Heart right ventricle (tissue), 16 donors: ENCODE measurements around the gene FIG4. TPM values are rescaled to one million over a fixed set of nuclear protein-coding genes. Genes with fewer than 3 reads are reported as not detected.
"Not testable (repeated sequence)": the region's sequence is repeated elsewhere in the genome, so short reads cannot be mapped to it uniquely, and the experiment has no call there.

ENCODE experiments used
- ATAC-seq, 8 donors: fragments of 200-7000 bp; cut with Tn5 transposase; one replicate each; pipeline ENCODE4 v1.9.1; 2020; ENCODE audit warnings: mild to moderate bottlenecking in 8 of 8, moderate library complexity in 8 of 8, moderate number of reproducible peaks in 1 of 8
- DNase-seq, 2 donors: peaks; one replicate each; pipeline ENCODE4 v3.0.0-alpha.2; 2020
- H3K27ac ChIP-seq, 10 donors: fragments of 200-600 bp; sonication (generic) in 2 of 10; one replicate each; pipeline versions ENCODE4 v1.5.0 to v1.8.0; 2020 to 2022; ENCODE audit warnings: mild to moderate bottlenecking in 3 of 10
- H3K27me3 ChIP-seq, 7 donors: fragments of 200-600 bp; one replicate each; pipeline ENCODE4 v1.8.0; 2021 to 2022; ENCODE audit warnings: mild to moderate bottlenecking in 2 of 7
- H3K36me3 ChIP-seq, 9 donors: fragments of 200-600 bp; sonication (generic) in 1 of 9; one replicate each; pipeline versions ENCODE4 v1.5.0 to v1.8.0; 2020 to 2022; ENCODE audit warnings: mild to moderate bottlenecking in 2 of 9
- H3K4me1 ChIP-seq, 9 donors: fragments of 200-600 bp; sonication (generic) in 1 of 9; one replicate each; pipeline versions ENCODE4 v1.5.0 to v1.8.0; 2020 to 2022; ENCODE audit warnings: mild to moderate bottlenecking in 4 of 9
- H3K4me3 ChIP-seq, 10 donors: fragments of 200-600 bp; sonication (generic) in 2 of 10; one replicate each; pipeline versions ENCODE4 v1.5.0 to v1.8.0; 2020 to 2022; ENCODE audit warnings: mild to moderate bottlenecking in 7 of 10, moderate library complexity in 2 of 10
- H3K9me3 ChIP-seq, 11 donors: fragments of 200-600 bp in 10 of 11; sonication (generic) in 2 of 11; one replicate each; pipeline versions ENCODE4 v1.5.0 to v1.8.0; 2013 to 2022; ENCODE audit warnings: mild to moderate bottlenecking in 2 of 11, control low read depth in 1 of 11, moderate library complexity in 1 of 11
- WGBS, 2 donors: extraction: QIAGEN DNeasy Blood & Tissue Kit; methylation state at CpG; one replicate each; pipeline ENCODE4 v1.1.7; 2013; ENCODE audit warnings: inconsistent platforms in 1 of 2; 5-methylcytosine and 5-hydroxymethylcytosine counted together
- intact Hi-C, 10 donors: fragments of 100-400 bp; cut with DNase I; formaldehyde crosslinking; loops; one replicate each; pipeline versions ENCODE4 v1.11.1 to v1.14.2; 2022
- polyA plus RNA-seq, 2 donors: library from polyadenylated mRNA; stranded (reverse); fragments of 200-250 nt; gene quantifications; one replicate each; pipeline ENCODE4 v1.2.3, GENCODE V29; 2013
- total RNA-seq, 10 donors: library from RNA; stranded (reverse); fragmentation: NEBNext Ultra II Directional in 3 of 10; extraction: Animal tissue kit (Norgen Biotek cat#: 25700) in 3 of 10; gene quantifications; one replicate each; pipeline versions ENCODE4 v1.2.1 to v1.2.4, GENCODE V29; 2021 to 2023
- TF ChIP-seq, protein P1 (sequence below), 9 donors: fragments of 200-600 bp; sonication (generic) in 2 of 9; IDR thresholded peaks; one replicate each; pipeline versions ENCODE4 v1.5.0 to v1.8.0; 2021 to 2022; ENCODE audit warnings: antibody characterized with exemption in 9 of 9, mild to moderate bottlenecking in 5 of 9, moderate library complexity in 1 of 9
- donor health status: Arrhythmogenic right ventricular cardiomyopathy.
- donor health status: ischemic (EF 13 %, LVEDD 7.1; RV severe dilation, severe dysfunction).
- donor health status: healthy with polysubstance abuse.
- donor health status: DM: no; HTN: yes; CAD: no.
- donor health status: DM: no; HTN: no; CAD: no.
- donor health status: ischemic (EF 25% LVEDD 6.9; RV normal size, moderate dysfunction).
- donor health status: ischemic (EF 25% LVEDD 5.7; RV mildly dilated, moderate dysfunction).
- donor health status: healthy.
- donor health status: DM: yes; HTN: yes; CAD: no.
- donor health status: Ischemic cardiomyopathy.
- donor health status: ischemic (EF 35%, LVEDD 5.7; RV mildly dilated, moderate dysfunction).
- donor health status: nonischemic (EF 11% LVEDD 7.7; RV severe dilation, severe dysfunction).
- donor health status: DM: yes; HTN: yes; CAD: no.
- donor health status: PGD.
- donor health status: ischemic (EF 29% LVEDD 5.4; RV normal size, mild dysfunction).
- donor health status: nonischemic (EF 23%, LVEDD 6.1; RV moderate dilation, normal function).

Gene FIG4
- total and polyA plus RNA-seq, 12 donors, result 5.1 to 13.1 (median 9.2) TPM

DNA sequence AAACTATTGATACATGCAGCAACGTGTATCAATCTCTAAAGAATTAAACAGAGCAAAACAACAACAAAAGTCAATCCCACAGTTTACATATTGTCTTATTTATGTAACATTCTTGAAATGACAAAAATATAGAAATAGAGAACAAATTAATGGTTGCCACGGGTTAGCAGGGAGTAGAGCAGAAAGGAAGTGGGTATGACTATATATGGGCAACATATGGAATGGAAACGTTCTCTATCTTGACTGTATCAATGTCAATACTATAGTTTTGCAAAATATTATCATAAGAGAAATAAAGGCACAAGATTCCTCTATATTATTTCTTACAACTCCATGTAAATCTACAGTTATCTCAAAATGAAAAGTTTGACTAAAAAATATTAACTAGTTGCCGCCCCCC lies 12.9 kb upstream of the FIG4 start:
- intact Hi-C loops, result no loop called here
- WGBS, 2 donors, result 71 to 75% methylated on average over 4 of the region's 4 CpGs

DNA sequence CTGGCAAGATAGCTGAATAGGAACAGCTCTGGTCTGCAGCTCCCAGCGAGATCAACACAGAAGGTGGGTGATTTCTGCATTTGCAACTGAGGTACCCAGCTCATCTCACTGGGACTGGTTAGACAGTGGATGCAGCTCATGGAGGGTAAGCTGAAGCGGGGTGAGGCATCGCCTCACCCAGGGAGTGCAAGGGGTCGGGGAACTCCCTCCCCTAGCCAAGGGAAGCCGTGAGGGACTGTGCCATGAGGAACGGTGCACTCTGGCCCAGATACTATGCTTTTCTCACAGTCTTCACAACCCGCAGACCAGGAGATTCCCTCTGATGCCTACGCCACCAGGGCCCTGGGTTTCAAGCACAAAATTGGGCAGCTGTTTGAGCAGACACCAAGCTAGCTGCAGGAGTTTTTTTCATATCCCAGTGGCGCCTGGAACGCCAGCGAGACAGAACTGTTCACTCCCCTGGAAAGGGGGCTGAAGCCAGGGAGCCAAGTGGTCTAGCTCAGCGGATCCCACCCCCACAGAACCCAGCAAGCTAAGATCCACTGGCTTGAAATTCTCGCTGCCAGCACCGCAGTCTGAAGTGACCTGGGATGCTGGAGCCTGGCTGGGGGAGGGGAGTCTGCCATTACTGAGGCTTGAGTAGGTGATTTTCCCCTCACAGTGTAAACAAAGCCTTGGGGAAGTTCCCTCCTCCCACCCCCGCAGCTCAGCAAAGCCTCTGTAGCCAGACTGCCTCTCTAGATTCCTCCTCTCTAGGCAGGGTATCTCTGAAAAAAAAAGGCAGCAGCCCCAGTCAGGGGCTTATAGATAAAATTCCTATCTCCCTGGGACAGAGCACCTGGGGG lies 12.2 kb upstream of the FIG4 start:
- H3K27ac ChIP-seq, H3K9me3 ChIP-seq, H3K4me1 ChIP-seq, intact Hi-C loops, DNase-seq, H3K36me3 ChIP-seq, H3K27me3 ChIP-seq: not testable (repeated sequence)
- peak overlapping the region in 1 of 10 donors; percentile 8 for H3K4me3 ChIP-seq
- ATAC-seq, result peak in 2 of 8 donors; percentile 42 to 59
- 56 to 59% methylated on average over 14 to 15 of the region's 15 CpGs for WGBS, 2 donors

More for the DNA sequence above, 12.9 kb upstream of the FIG4 start:
- Histone ChIP-seq H3K9me3 (peaks cover 0 to 3% (median 0%) of the 10 kb centered on the region in 11 donors), H3K36me3 (peaks cover 0 to 6% (median 0%) of the 10 kb centered on the region in 9 donors), H3K27me3 (no peaks in the 10 kb centered on the region), H3K27ac (no peak overlapping the region), H3K4me1 (peaks cover 0 to 4% (median 0%) of the 10 kb centered on the region in 9 donors), H3K4me3 (no peak overlapping the region)
- TF ChIP-seq, protein P1, sequence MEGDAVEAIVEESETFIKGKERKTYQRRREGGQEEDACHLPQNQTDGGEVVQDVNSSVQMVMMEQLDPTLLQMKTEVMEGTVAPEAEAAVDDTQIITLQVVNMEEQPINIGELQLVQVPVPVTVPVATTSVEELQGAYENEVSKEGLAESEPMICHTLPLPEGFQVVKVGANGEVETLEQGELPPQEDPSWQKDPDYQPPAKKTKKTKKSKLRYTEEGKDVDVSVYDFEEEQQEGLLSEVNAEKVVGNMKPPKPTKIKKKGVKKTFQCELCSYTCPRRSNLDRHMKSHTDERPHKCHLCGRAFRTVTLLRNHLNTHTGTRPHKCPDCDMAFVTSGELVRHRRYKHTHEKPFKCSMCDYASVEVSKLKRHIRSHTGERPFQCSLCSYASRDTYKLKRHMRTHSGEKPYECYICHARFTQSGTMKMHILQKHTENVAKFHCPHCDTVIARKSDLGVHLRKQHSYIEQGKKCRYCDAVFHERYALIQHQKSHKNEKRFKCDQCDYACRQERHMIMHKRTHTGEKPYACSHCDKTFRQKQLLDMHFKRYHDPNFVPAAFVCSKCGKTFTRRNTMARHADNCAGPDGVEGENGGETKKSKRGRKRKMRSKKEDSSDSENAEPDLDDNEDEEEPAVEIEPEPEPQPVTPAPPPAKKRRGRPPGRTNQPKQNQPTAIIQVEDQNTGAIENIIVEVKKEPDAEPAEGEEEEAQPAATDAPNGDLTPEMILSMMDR (IDR thresholded peaks at IDR 0.05), result no peak
- no peak for ATAC-seq
- no peak for DNase-seq

DNA sequence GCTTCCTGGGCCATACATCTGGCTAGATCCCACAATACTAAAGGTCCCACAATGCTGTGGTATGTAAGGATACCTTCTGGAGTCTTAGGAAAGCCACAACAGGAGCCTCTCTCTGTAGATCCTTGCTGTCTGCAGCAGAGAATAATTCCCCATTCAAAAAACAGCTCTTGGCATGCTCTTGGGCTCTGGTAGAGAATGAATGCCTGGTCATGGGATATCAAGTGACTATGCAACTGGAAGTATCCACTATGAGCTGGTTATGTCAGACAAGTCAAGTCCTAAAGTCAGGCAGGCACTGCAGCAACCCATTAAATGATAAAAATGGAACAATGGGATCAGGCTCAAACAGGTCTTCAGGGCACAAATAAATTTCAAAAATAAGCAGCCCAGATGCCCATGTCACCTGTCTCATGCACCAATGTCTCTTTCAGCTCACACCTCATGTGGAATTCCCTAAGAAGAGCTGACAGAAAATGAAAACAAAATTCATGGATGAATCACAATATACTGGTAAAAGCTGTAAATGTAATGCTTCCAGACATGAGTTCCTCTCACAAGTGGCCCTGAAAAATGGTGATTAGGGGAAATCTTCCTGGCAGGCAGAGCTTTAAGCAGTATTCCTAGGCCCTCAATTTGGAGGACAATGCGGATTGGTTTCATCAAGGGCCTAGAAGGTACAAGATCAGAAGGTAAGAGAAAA lies 4.4 kb upstream of the FIG4 start:
- TF ChIP-seq, protein P1 (IDR thresholded peaks at IDR 0.05), result no peak
- ATAC-seq, result no peak
- Histone ChIP-seq H3K9me3 (peaks cover 0 to 13% (median 0%) of the 10 kb centered on the region in 11 donors), H3K4me1 (peaks cover 0 to 13% (median 11%) of the 10 kb centered on the region in 9 donors), H3K4me3 (no peak overlapping the region), H3K36me3 (no peaks in the 10 kb centered on the region), H3K27ac (peak overlapping the region in 1 of 10 donors; percentile 33), H3K27me3 (no peaks in the 10 kb centered on the region)
- intact Hi-C loops, result loop anchor here in 1 of 10 donors (10.0 kb wide), 1 partner anchor 172 kb away; no protein-coding TSS in a partner anchor
- 92 to 100% methylated on average over 1 of the region's 1 CpG for WGBS, 2 donors
- DNase-seq, result no peak

DNA sequence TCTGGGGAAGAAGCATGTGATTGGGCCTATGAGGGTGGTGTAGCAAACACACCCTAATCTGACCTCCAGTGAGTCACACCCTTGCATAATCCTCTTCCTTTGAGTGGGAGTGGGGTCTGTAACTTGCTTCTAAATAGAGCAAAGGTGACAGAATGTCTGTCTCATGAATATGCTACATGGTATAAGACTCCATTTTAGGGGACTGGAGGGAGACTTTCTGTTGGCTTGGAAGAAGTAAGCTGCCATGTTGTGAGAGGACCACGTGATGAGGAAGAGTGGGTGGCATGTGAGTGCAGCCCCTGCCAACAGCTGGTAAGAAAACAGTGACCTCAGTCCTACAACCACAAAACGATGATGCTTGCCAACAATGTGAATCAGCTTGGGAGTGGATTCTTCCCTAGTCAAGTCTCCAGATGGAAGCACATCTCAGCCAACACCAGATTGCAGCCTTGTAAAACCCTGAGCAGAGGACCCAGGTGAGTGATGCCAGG lies 3.8 kb upstream of the FIG4 start:
- peak overlapping the region in 1 of 10 donors; percentile 33 for H3K27ac ChIP-seq
- ATAC-seq, result peak in 2 of 8 donors; percentile 10 to 54

More for the DNA sequence above, 3.8 kb upstream of the FIG4 start:
- TF ChIP-seq, protein P1 (IDR thresholded peaks at IDR 0.05), result no peak
- Histone ChIP-seq H3K36me3 (no peaks in the 10 kb centered on the region), H3K4me3 (no peak overlapping the region), H3K9me3 (peaks cover 0 to 13% (median 0%) of the 10 kb centered on the region in 11 donors), H3K27me3 (no peaks in the 10 kb centered on the region), H3K4me1 (peaks cover 0 to 19% (median 16%) of the 10 kb centered on the region in 9 donors)
- no peak for DNase-seq
- WGBS, 2 donors, result 54 to 55% methylated on average over 2 of the region's 2 CpGs
- intact Hi-C loops, result loop anchor here in 1 of 10 donors (10.0 kb wide), 1 partner anchor 173 kb away; no protein-coding TSS in a partner anchor
